ENCODE measurements around the gene EFHC1.

EFHC1 gene

GRCh38 chr6:52539607-52540006 lies 119.5 kb downstream of the EFHC1 start:
- no peak for DNase-seq (ENCODE audit: low read depth in 2 of 2)

GRCh38 chr6:52540286-52540902 lies 120.3 kb downstream of the EFHC1 start:
- no peak for DNase-seq (ENCODE audit: low read depth in 2 of 2)

- no peak for DNase-seq (ENCODE audit: low read depth in 2 of 2)
Measured at GRCh38 chr6:52541135-52541534, 121.0 kb downstream of the EFHC1 start.

GRCh38 chr6:52543262-52543661 lies 123.1 kb downstream of the EFHC1 start:
- DNase-seq (ENCODE audit: low read depth in 2 of 2) = no peak

- DNase-seq (ENCODE audit: low read depth in 2 of 2) = no peak
Measured at GRCh38 chr6:52543729-52544601, 123.8 kb downstream of the EFHC1 start.

GRCh38 chr6:52544602-52545405 lies 124.7 kb downstream of the EFHC1 start:
- no peak for DNase-seq (ENCODE audit: low read depth in 2 of 2)

- DNase-seq (ENCODE audit: low read depth in 2 of 2) = no peak
Measured at GRCh38 chr6:52545406-52546119, 125.4 kb downstream of the EFHC1 start.

GRCh38 chr6:52546192-52546591 lies 126.0 kb downstream of the EFHC1 start:
- no peak for DNase-seq (ENCODE audit: low read depth in 2 of 2)

GRCh38 chr6:52546678-52547077 lies 126.5 kb downstream of the EFHC1 start:
- no peak for DNase-seq (ENCODE audit: low read depth in 2 of 2)

GRCh38 chr6:52547647-52548352 lies 127.7 kb downstream of the EFHC1 start:
- DNase-seq (ENCODE audit: low read depth in 2 of 2) = no peak

- DNase-seq (ENCODE audit: low read depth in 2 of 2) = no peak
Measured at GRCh38 chr6:52548353-52548713, 128.2 kb downstream of the EFHC1 start.

GRCh38 chr6:52548999-52549398 lies 128.9 kb downstream of the EFHC1 start:
- DNase-seq (ENCODE audit: low read depth in 2 of 2) = no peak

- DNase-seq (ENCODE audit: low read depth in 2 of 2) = no peak
Measured at GRCh38 chr6:52549428-52549827, 129.3 kb downstream of the EFHC1 start.

- no peak for DNase-seq (ENCODE audit: low read depth in 2 of 2)
Measured at GRCh38 chr6:52550014-52550575, 130.0 kb downstream of the EFHC1 start.

- no peak for DNase-seq (ENCODE audit: low read depth in 2 of 2)
Measured at GRCh38 chr6:52550870-52551269, 130.7 kb downstream of the EFHC1 start.

GRCh38 chr6:52551483-52552277 lies 131.5 kb downstream of the EFHC1 start:
- DNase-seq (ENCODE audit: low read depth in 2 of 2) = no peak

- DNase-seq (ENCODE audit: low read depth in 2 of 2) = no peak
Measured at GRCh38 chr6:52552278-52552643, 132.1 kb downstream of the EFHC1 start.

GRCh38 chr6:52553158-52553557 lies 133.0 kb downstream of the EFHC1 start:
- no peak for DNase-seq (ENCODE audit: low read depth in 2 of 2)

- no peak for DNase-seq (ENCODE audit: low read depth in 2 of 2)
Measured at GRCh38 chr6:52553719-52554118, 133.6 kb downstream of the EFHC1 start.

GRCh38 chr6:52554684-52555280 lies 134.6 kb downstream of the EFHC1 start:
- DNase-seq (ENCODE audit: low read depth in 2 of 2) = no peak
